Stimulated activated CD4-positive, alpha-beta T cell treated with anti-CD3 and anti-CD28 coated beads, Interleukin-4, amount 100 ng/mL, for 4 hours (primary cell): Measurements from ENCODE around the gene DPP7.
"Not testable (repeated sequence)": the region's sequence is repeated elsewhere in the genome, so short reads cannot be mapped to it uniquely, and the experiment has no call there.

ENCODE experiments used
- DNase-seq, 2 experiments: peaks; one replicate each; pipeline ENCODE4 v3.0.0-alpha.2; 2020

DPP7 gene

DNA sequence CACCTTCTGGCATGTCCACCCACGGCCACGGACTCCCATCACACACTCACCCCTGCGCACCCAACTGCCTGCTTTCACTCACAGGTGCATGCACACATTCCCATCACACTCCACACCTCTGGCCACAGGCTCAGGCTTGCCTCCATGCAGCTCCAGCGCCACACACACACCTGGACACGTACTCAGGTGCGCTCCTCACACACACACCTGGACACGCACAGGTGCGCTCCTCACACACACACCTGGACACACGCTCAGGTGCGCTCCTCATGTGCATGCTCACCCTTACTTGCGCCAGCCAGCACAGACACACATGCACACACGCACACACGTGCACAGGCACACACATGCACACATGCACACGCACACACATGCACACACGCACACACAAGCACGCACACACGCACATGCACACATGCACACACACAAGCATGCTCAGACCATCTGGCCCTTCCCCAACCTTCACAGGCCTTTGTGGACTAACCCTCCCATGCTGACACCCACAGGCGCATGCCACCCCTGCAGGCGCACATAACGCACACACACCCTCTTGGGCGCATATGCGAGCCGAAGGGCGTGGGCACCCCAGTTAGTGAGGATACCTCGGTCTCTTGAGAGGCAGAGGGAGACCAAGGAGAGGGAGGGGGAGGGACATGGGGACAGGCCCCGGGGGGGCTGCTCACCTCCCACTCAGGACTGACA lies 32.7 kb upstream of the DPP7 start:
- no peak for DNase-seq

DNA sequence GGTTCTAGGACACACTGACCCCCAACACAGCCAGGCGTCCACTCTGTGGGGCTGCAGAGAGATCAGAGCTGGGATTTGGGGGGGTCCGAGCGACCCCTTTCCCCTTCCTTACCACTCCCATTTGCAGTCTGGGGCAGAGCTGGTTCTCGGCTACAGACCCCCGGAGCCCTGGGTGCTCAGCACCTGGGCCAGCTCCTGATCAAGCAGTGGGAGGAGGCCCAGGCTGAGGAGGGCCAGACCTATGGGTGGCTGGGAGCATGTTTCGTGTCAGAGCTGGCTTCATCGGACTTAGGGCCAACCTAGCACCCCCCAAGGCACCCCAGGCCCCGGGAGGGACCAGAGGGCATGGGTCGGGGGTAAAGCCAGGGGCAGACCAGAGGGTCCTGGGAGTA lies 32.0 kb upstream of the DPP7 start:
- no peak for DNase-seq

DNA sequence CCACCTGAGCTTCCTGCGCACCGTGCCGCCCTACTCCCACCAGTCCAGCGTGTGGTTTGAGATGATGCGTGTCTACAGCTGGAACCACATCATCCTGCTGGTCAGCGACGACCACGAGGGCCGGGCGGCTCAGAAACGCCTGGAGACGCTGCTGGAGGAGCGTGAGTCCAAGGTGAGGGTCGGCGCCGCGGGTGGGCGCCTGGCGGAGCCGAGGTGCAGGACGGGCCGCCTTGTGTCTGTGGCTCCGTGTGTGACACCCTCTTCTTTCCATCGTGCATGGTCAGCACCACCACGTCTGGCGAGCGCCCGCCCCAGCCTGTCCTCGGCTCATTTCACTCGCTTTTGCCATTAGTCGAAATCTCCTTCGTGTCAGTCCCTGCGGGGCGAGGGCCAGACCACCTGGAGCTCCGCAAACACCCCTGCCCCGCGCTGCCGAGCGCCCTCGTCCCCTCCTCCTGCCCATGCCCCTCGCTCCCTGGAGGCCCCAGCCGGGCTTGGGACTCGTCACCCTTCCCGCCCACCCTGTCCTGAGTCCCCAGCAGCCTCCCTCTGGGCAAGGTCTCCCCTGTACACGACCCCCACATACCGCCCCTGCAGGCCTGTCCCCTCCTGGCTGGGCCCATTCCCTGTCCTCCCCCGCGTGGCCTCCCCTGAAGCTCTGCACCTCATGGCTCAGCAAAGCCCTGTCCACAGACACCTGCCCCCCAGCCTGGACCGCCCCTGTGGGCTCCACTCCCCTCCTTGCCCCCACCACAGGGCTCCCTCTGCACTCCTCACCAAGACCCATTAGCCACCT lies 31.4 kb upstream of the DPP7 start:
- no peak for DNase-seq

DNA sequence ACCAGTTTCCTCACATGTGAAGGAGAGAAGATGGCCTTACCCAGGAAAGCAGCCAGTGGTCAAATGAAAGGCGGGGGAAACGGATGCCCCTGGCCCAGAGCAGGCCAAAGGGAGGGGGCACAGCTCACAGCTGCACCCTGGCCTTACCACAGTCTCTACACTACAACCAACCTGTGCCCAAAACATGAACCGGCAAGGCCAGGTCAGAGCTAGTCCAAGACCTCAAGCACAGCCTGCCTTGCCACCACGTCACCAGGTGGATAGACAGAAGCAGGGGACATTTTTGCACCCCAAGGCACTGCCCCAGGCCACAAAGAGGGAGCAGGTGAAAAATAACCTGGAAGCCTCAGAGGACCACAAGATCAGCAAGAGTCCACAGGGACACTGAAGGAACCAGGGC lies 28.9 kb upstream of the DPP7 start:
- no peak for DNase-seq

DNA sequence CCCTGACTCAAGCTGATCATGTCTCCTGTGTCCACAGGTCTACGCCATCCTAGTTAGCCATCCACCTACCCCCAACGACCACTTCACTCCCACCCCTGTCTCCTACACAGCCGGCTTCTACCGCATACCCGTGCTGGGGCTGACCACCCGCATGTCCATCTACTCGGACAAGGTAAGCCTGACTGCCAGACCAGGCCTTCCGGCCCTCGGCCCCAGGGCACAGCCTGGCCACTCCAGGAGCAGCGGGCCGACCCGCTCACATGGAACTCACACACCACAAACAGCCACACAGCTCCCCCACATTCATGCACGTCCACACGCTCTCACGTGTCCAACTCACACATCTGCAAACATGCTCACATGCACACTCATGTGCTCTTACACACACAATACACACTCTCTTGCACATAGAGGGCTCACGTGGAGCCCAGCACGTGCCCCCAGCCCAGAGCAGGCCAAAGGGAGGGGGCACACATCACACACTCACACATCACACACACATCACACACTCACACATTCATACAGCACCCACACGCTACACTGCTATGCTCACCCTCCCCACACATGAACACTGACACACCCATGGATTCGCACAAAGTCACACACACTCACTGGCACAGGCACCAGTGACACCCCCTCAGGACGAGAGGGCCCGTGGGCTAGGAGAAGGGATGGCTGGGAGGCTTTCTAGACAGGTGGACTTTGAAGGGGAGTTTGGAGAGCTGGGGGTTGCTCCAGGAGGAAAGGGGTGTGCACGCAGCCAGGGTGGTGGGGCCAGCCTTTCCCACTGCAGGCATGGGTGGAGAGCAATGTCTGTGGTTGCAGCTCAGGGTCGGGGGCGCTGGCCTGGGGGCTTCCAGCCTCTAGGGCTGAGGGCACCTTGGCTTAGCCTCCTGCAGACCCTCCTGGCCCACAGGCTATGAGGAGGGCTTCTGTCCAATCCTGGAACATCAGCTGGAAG lies 27.7 kb upstream of the DPP7 start:
- DNase-seq: no peak

DNA sequence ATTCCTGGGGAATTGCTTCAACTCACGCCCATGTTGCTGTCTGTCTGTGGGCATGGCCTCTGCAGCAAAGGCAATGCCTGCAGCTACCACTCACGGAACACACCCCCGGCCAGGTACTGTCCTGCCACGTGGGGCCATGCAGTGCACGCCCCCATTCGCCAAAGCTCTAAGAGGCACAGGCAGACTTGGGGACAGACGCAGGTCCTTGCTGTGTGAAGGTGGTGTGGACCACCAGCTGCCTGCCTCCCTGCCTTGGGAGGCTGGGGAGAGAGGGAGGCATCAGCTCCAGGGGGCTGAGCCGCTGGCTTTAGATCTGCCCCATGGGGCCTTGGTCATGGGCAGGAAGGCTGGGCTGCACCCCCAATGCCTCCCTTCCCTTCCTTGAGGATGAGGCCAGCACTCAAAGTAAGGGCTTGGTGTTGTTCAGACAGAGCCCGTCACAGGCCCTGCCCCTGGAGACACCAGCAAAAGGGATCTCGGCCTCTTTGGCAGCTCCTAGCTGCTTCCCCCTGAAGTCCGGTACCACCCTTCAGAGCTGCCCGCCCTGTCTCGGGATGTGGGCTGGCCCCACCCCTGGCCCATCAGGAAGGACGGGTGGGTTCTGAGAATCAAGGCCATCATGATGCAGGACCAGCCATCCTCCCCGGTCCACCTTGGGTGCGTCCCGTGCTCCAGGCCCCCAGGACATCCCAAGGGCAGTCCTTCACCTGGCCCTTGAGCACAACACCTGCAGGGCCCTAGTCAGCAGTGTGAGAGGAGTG lies 26.7 kb upstream of the DPP7 start:
- no peak for DNase-seq

DNA sequence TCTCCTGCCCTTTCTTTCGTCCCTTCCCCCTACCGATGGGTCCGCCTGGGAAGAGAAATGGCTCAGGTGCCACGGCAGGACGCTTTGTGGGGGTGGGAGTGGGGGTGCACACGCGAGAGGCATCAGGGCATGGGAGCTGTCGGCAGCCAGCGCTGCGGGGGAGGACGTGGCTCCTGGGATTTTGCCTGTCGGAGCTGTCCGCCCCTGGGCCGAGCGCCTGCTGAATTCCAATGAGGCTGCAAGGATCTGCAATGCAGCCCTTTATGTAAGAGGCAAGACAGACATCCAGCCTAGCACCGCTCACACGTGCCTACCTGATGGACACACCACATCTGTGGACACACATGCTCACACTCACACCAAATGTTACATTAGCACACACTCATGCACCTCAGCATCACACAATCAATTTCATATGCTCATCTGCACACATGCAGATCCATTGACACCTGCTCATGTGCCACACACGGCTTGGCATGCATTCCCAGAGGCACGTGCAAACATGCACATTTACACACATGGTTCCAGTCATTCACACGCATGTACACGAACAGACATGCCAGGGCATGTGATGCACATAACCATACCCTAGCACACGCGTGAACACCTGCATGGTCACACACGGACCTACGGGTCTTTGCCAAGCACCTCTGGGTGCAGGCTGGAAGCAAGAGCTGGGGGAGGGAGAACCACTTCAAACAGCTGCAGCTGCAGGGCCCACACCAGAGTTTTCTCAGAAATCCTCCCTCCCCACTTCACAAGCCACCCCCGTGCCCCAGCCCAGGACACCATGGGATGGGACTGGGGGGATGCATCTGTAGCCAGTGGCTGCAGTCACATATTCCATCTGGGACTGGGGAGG lies 25.8 kb upstream of the DPP7 start:
- DNase-seq: no peak

DNA sequence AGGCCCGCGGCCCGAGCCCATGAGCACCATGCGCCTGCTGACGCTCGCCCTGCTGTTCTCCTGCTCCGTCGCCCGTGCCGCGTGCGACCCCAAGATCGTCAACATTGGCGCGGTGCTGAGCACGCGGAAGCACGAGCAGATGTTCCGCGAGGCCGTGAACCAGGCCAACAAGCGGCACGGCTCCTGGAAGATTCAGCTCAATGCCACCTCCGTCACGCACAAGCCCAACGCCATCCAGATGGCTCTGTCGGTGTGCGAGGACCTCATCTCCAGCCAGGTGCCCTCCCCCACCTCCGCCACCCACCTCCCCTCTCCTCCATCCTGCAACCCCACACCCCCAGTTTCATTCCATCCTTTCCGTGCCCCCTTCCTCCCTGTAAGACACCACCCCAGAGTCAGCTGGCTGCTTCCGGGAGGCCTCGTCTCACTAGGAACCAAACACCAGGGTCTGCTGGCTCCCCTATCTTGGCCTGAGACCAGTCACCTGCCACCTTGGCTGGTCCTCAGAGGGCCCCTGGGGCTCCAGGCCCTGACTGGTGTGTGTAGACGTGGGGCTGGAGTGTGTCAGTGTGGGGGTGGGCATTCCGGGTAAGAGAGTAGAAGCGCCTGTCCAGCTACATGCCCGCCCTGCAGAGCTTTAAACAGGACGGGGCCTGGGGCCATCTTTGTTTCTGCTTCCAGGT lies 25.1 kb upstream of the DPP7 start:
- DNase-seq: no peak

DNA sequence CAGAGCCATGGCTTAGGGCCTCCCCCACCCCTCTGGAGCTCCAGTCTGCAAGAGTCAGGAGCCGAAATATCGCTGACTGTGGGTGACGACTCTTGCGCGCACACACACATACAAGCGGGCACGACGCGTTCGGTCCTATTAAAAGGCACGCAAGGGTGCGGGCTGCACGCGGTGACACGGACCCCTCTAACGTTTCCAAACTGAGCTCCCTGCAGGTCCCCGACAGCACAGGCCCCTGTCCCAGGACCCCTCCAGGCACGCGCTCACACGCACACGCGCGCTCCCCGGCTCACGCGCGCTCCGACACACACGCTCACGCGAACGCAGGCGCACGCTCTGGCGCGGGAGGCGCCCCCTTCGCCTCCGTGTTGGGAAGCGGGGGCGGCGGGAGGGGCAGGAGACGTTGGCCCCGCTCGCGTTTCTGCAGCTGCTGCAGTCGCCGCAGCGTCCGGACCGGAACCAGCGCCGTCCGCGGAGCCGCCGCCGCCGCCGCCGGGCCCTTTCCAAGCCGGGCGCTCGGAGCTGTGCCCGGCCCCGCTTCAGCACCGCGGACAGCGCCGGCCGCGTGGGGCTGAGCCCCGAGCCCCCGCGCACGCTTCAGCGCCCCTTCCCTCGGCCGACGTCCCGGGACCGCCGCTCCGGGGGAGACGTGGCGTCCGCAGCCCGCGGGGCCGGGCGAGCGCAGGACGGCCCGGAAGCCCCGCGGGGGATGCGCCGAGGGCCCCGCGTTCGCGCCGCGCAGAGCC lies 24.4 kb upstream of the DPP7 start, which contains the start of gene GRIN1:
Gene GRIN1 (plus strand): TSS at position 433 of the 746 bp plus-strand sequence. CDS start 333 bp downstream, outside the sequence.
- peak in 1 of 2 experiments; percentile 45 for DNase-seq

DNA sequence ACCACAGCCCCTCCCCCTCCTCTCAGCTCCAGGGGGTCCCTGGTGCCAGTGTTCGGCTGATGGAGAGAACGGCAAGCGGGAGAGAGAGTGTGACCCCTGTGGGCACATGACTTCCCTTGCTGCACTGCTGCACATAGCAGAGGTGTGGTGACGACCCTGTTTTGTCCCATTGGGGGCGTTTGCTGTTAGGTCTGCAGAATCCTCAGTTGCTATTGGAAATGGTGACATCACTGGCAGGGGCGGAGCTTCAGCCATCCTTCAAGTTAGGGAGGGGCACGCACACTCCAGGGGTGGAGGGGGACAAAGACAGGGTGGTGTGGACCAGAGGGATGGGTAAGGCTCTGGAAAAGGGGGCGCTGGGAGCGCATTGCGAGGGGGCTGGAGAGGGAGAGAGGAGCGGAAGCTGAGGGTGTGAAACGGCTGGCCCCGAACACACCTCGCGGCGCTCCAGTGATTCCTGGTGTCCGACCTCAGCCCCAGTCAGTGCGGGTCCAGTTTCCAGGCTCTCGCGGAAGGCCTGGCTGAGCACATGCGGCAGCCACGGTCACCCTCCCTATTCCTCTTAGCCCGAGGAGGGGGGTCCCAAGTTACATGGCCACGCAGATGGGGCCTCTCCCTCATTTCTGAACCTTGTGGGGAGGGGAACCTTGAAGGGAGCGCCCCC lies 23.7 kb upstream of the DPP7 start:
- DNase-seq: no peak

DNA sequence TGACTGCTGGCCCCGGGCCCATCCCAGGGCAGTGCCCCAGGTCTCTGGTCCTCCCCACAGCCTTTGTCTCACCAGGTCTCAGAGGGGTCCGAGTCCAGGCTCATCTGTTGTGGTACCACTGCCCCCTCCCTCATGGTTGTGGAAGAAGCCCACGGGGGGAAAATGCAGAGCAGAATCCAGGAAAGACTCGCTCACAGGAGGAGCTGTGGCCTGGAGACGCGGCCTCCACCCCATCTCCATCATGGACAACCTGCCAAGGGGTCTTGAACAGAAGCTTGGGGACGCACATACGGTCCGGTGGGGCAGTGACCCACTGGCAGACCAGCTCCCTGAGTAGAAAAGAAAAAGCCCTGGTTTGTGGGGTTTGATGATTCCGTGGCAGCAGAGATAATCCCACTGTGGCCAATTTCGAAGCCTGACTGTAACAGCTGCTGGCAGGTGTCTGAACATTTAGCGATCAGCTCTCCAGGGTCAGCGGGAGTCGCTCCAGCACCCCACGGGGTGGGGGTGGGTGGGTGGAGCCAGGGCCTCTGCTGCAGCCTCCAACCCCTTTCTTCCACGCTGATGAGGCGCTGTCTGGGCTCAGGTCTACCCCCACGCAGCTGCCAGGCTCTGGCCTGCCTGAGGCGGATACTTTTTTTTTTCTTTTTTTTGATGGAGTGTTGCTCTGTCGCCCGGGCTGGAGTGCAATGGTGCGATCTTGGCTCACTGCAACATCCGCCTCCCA lies 22.5 kb upstream of the DPP7 start:
- no peak for DNase-seq

DNA sequence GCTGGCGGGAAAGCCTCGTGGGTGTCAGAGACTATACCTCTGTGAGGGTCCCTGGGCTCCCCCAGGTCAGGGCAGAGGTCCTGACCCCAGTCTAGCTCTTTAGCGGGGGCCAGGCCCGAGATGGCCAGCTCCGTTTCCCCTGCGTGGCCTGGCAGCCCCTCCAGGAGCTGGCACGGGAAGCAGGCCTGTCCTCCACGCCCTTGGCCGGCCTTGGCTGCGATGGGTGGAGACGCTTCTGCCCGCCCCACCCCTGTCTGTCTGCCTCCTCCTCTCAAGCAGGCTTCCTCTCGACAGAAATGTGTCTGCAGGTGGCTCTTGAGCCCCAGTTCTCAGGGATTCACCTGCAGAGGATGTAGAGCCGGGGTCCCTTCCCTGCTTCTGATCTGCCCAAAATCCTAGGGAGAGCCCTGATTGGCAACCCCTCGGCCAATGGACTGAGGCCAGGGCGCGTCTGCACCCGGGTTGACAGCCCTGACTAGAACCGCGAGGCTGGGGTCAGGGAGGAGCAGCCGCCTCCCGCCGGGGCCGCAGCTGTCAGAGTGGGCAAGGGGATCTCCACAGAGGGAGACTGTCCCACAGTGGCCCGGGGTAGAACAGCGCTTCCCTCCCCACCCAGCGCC lies 21.8 kb upstream of the DPP7 start:
- no peak for DNase-seq

DNA sequence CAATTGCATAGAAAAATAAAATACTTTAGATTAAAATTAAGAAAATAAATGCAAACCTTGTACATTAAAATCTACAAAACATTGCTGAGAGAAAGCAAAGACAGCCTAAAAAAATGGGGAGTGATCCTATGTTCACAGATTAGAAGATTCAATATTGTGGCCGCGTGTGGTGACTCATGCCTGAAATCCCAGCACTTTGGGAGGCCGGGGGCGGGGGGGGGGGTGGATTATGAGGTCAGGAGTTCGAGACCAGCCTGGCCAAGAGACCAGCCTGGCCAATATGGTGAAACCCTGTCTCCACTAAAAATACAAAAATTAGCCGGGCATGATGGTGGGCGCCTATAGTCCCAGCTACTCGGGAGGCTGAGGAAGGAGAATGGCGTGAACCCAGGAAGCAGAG lies 20.6 kb upstream of the DPP7 start:
- DNase-seq: not testable (repeated sequence)

DNA sequence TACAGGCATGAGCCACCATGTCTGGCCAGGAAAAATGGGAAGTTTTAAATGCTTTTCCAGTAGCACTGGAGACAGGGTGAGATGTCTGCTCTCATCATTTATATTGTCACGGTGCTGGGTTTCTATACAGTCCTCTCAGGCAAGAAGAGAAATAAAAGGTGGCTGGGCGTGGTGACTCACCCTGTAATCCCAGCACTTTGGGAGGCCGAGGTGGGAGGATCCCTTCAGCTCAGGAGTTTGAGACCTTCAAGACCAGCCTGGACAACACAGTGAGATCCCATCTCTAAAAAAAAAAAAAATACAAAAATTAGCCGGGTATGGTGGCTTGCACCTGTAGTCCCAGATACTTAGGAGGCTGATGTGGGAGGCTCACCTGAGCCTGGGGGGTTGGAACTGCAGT lies 19.7 kb upstream of the DPP7 start:
- DNase-seq: no peak

DNA sequence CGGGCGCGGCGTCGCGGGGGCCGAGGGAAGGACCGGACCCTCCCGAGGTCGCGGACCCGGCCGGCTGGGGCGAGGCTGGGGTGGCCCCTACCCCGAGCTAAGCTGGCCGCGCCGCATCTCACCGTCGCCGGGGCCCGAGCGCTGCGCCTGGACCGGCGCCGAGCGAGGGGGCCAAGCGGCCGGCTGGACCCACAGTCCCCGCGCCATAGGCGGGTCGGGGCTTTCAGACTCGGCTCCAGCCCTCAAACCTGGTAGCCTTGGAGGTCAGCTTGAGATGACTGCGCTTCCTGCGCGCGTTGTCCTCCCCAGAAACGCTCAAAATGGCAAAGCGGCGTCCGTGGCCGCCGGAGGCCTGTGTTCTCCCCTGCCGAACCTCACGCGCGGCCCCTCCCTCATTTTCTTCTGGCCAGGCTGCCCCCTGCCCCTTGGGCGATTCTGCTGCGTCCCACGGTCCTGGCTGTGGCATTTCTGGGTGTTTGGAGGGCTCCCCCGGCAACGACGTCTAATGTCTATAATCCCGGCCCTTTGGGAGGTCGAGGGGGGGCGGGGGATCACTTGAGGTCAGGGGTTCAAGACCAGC lies 15.7 kb upstream of the DPP7 start:
- DNase-seq: no peak

DNA sequence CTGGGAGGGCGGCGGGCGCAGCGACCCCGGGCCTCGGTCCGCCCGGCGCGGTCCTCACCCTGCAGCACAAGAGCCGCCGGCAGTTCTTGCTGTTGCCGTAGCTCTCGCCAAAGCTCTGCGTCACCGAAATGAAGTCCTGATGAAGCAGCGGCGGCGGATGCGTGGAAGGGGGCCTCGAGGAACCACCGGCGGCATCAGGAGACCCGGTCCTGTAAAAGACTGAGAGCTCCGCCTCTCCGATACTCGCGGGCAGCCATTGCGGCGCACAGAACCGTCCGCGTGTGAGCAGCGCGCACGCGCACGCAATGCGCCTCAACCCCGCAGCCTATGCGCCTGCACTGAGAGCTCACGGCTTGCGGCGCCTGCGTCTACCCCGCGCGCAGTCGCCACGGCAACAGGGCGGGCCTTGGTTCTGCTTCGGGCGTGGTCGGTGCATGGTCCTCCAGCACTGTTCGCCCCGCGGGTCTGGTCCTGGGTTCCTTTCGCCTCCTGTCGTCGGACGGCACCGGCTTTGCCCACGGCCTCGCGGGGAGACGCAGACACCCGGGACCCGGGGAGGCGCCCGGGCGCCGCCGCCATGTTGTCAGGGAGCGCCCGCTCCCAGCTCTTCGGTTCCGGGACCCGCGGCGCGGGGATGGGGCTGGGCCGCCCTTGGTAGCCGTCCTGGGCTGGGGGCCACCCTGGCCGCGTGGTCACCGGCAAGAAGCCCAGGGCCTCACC lies 15.1 kb upstream of the DPP7 start:
- peak; percentile 88 to 91 for DNase-seq

DNA sequence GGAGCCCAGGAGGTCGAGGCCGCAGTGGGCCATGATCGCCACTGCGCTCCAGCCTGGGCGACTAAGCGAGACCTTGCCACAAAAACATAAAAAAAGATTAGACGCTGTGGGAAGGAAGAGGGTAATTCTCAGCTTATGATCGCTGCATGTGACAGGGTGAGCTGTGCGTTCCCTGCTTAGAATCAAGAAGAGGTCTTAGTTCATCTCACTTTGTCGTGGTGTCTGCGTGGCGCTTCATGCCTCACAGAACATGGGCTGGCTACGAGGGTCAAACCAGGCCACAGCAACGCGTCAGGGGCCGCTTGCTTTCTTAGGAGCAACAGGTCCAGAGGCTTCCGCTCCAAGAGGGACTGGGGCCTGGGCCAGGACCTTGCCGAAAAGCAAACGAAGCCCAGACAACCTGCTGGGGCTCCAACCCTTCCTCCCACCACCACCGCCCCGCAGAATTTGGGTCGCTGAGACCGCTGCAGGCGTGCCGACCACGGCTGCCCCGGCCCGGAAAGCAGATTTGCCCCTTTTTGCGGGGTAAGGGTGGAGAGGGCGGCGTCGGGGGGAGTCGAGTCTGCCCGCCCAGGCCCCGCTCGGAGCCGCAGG lies 14.4 kb upstream of the DPP7 start:
- DNase-seq: no peak
